Stromal cell of bone marrow (primary cell): ENCODE measurements around the gene SLC35F1.

Experiments
- DNase-seq: peaks from one replicate; pipeline ENCODE4 v3.0.0-alpha.2; 2012; ENCODE audit warnings: low read depth

The SLC35F1 gene

DNA sequence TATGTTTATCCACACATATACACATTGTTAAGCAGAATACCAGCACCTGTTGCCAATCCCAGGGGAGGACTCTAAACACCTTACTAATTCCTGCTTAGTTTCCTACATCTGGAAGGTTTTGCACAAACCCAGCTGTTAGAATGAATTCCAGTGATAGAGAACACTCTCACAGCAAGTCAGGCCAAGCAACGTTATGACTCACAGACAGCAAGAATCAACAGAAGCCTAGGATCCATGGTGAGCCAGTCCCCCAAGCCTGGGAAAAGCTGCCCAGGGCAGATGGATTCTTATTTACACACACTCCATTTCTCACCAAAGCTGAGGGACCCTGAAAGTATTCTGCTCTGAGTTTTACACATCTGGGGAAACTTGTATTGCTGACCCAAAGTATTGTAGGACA lies 291.7 kb downstream of the SLC35F1 start:
- peak; percentile 58 for DNase-seq

DNA sequence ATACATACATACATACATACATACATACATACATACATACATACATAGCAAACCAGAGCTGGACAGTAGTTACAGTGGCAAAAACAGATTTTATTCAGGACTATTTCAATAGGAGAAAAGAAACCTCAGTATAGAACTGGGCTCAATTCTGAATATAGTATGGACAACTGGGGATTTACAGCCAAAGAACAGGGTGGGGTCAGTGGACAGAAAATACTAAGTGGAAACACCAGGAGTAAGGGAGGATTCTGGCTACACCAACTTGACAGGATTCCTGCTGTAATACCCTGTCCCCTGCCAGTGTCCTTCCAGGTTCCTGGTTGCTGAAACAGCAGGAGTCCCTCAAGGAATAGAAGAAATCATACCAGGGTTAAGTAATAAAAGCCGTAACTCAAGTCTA lies 293.1 kb downstream of the SLC35F1 start:
- no peak for DNase-seq

DNA sequence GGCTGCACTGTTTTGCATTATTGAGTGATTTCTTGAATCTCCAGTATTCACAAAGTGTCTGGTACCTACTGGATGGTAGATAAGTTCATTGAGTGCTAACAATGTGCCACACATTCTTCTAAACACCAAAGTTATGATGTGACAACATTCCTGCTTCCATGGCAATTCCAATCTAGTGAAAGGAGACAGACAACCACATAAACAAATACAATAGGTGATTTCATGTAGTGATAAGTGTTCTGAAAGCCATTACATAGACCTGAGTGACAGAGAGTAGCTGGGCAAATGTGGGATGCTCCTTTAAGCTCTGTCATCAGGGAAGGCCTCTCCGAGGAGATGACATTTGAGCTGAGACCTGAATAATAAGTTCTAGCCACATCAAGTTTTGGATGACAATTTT lies 295.5 kb downstream of the SLC35F1 start:
- no peak for DNase-seq

DNA sequence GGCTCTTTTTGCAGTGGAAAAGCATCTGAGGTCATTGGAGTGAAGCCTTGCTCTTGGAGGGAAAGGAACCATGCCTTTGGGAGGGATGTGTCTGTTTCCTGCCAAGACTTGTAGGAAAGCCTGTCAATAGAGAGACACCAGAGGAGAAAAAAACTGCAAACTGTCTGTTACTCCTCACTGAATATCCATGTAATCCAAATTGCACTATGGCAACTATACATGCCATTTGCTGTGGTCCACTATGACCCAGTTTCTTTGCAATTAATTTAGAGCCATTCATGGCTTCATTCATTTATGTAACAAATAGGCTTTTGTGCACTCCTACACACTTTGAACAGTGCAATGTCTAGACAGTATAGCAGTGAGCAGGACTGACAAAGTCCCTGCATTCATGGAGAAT lies 296.5 kb downstream of the SLC35F1 start:
- DNase-seq = no peak

DNA sequence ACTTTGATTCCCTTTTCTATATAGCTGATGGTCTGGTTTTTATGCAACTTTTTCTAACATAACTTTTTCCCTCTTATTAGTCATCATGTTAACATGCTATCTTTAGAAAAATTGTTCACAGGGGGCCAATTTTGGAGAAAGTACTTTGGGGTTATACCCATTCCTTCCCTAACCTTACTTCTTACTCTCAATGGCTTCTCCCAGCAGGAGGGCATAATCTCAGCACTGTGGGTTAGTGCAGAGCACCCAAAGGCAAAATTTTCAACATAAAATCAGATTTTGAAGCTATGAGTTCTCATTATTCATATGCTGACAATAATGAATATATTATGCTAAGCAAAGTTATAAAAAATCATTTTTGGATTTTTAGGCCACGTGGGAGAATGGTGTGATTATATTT lies 299.2 kb downstream of the SLC35F1 start:
- no peak for DNase-seq

DNA sequence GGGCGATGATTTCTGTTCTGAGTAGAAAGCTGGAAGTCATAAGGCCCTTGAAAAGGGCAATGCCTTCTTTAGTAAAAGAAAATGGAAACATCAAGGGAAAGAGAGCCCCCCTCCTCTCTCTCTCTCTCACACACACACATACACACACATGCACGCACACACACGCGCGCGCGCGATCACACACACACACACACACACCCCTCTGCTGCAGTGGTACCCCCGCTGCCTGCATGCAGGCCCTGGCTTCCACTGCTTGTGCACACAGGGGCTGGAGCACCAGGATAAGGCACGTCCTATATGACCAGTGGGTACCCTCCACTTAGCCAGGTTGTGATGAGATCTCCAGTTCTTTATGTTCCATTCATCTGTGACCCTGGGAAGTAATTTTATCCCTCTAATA lies 300.9 kb downstream of the SLC35F1 start:
- no peak for DNase-seq

DNA sequence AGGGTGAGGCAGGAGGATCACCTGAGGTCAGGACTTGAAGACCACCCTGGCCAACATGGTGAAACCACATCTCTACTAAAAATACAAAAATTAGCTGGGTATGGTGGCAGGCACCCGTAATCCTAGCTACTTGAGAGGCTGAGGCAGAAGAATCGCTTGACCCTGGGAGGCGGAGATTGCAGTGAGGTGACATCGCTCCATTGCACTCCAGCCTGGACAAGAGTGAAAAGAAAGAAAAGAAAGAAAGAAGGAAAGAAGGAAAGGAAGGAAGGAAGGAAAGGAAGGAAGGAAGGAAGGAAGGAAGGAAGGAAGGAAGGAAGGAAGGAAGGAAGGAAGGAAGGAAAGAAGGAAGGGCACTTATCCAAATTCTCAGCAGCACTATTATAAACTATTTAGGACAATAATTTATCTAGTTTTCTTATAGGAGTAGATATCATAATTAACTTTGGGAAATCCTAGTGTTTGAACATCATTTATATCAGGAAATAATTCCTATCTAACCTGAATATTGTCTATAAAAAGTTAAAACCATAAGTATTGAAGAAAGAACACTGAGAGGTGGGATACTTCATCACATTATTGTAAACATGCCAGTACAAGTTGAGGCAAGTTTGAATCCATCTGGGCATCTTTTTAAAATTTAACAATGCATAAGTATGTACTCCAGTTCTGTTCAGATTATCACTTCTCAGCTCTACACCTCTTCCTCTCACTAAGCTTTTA lies 305.5 kb downstream of the SLC35F1 start:
- no peak for DNase-seq

DNA sequence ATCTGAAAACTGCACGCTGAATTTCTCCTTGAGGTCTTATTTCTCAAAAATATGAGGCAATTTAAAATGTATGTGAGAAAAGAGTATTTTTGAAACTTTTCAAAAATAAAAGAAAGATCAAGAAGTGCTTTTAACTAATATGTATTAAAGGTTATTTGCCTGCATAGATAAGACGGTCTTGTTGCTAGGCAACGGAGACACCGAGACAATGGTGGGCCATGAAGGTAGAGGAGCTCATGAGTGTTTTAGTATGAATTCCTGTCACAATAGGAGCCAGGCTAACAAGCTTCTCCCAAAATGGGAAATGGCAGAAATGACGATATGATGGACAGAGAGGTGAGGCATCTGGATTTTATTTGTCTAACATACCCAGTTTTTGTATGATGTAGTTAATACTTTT lies 308.2 kb downstream of the SLC35F1 start:
- DNase-seq = no peak

DNA sequence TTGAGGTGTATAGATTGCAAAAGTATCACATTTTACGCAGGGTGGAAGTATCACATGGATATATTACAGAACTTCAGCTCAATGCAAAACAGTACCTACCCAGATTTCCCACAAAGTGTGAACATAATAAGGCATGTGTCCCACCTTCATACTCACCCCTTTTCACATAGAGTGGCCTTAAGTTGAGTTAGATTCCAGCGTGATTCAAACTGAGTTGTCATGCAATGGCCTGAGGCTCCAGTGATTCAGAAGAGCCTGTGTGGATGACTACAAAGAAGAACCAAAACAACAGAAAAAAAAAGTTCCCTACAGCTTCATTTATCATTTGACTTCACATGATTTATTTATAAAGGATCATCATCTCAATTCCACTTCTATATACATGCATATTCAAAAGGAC lies 309.7 kb downstream of the SLC35F1 start:
- peak; percentile 5 for DNase-seq

DNA sequence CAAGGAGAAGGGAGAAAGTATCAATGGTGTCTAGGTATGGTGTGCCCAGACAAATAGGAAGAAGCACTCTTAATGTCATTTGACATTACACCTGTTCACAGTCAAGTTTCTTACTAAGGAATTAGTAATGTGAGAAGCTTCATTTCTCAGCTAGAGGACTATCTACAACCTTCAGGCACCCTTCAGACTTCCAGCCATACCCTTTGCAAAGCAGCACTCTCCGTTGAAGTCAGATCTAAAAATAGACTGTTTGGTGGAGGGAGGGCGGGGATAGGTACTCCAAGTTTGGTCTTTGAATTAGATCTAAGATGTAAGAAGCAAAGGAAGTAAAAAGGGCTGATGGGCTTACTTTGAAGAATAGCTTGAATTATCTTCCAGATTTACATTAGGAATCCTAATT lies 311.1 kb downstream of the SLC35F1 start:
- no peak for DNase-seq

DNA sequence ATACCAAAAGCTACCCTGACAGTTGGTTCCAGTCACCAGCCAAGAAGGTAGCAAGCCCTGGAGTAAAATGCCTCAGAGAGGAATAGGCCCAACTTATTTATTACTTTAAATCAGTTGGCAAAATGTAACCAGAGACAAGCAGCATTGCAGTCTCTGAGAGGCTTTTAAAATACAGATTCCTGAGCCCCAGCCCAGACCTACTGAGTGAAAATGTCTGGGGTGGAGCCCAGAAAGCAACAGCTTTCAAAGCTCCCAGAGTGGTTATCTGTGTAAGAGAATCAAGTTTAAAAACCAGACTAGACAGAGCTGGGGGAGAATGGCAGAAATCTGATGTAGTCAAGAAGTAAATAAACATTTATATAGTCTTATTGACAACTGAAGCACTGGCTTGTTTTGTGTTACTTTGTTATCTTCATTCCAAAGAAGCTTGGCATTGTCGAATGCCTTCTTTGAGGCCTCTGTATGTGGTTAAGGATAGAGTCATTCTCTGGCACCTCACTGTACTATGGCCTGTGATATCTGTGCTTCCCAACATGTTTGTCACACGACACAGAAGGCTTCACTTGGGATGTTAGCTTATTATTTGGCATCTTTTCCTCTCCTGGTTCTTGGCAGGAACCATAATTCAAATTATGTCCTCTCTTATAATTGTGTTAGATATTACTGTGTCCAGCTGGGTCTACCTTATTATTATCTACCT lies 313.5 kb downstream of the SLC35F1 start:
- DNase-seq = no peak

DNA sequence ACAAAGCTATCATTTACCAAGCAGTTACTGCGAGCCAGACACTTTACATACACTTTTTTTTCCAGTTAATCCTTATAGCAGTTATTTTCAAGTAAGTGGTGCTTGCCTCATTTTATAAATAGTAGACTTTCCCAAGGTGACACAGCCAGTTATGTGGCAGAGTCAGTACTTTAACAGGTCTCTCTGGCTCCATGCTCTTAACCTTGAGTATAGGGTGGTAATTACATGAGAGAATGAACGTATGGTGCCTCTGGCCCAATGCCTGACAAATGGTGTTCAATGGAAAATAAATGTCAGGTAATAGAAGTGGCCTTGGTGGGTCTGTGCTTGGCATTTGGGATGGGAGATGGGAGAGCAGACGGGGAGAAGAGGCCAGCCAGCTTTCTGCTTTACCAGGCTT lies 316.3 kb downstream of the SLC35F1 start:
- DNase-seq = no peak

DNA sequence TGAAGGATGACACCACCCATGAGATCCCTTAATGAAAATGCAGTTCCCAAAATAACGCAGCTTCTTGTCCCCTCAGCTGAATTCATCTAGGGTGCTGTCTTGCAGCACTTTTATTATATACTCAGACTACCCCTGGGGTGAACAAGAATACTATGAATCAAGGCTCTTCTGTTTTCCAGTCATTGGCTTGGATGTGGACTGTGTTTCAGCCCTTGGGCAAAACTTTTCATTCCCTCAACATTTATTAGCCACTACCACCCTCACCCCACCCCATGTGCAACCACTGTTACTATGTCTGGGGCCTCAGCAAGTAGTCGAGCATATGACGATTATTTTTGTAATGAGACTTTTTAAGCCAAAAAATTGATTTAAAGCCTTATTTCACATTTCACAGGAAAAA lies 321.8 kb downstream of the SLC35F1 start:
- no peak for DNase-seq

DNA sequence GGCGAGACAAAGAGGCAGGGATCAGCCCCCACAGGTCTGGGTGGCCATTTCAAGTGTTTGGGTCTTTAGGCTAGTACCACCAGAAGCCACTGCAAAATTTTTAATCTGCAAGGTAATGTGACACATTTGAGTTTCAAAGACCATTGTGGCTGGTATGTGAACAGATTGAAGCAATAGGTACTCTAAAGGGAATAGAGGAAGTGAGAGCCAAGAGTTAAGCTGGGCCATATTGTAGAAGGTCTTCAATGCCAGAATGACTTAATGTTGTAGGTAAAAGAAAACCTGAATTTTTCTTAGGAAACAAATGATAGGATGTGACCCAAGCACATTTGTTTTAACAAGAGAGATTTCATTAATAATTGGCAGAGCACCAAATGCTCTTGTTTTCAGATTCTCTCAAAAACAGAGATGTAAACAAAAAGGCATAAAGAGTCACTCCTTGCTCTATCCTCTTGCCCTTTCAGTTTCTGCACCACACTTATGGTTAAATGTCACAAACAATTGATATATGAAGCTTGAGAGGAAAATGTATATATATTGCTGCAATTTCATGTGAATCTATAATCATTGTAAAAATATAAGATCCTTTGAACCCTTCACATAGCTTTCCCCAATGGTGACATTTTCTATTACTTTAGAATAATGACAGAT lies 333.9 kb downstream of the SLC35F1 start:
- no peak for DNase-seq

DNA sequence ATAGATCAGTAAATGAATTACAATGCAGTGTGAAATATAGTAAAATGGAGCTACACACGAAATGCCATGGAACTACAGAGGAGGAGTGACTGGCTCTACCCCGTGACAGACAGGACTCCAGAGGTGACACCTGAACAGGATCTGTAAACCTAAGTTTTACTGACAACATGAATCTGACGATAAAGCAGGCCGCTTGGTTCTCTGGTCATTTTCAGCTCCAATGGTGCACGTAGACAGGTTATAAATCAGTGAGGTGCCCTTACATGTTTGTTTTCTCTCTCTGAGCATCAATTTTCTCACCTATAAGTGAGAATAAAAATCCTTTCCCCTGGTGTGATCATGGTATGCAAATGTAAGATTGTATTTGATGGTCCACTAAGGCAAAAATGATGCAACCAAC lies 339.3 kb downstream of the SLC35F1 start:
- no peak for DNase-seq

DNA sequence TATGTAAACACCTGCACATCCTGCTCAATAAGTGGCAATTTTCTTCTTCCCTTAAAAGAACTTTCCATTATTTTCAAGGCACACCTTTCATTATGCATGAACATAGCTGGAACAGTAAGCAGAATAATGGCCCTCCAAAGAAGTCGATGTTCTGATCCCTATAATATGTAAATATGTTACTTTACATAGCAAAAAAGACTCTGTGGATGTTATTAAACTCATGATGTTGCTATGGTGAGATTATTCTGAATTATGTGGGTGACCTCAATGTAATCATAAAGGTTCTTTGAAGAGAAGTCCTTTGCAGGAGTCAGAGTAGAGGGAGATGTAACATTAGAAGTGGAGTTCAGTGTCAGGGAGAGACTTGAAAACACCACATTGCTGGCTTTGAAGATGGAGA lies 341.1 kb downstream of the SLC35F1 start:
- DNase-seq = no peak

DNA sequence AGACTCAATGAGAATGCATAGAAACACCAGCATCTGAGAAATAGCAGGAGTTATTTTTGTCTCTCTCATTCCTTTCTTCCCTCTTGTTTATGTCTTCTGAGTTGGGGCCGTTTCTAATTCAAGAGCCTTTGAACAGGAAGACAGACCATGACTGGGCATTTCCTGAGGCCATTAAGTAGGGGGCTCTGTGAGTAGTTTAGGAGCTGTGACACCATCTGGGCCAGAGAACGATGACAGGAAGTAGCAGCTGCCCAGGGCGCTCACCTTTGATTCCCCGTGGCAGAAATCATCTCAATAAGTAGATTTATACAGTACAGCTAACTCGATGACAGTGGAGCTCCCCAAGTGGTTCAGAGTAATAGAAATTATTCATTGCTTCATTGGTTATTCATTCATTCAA lies 342.6 kb downstream of the SLC35F1 start:
- DNase-seq = no peak

DNA sequence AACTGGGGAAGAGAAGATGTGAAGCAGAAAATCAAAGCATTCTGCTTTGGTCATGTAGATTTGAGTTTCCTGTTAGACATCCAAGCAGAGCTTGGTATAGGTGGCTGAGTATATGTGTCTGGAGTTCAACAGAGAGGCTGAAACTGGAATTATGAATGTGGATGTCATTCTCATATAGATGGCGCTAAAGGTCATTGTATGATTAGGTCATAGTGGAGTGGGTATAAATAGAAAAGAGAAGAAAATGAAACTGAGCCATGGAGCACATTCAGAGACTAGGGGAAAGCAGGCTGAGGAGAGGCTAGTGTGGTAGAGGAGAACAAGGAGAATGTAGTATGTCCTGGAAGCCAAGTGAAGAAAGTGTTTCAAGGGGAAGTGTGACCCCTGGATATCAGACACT lies 345.4 kb downstream of the SLC35F1 start:
- DNase-seq = no peak

DNA sequence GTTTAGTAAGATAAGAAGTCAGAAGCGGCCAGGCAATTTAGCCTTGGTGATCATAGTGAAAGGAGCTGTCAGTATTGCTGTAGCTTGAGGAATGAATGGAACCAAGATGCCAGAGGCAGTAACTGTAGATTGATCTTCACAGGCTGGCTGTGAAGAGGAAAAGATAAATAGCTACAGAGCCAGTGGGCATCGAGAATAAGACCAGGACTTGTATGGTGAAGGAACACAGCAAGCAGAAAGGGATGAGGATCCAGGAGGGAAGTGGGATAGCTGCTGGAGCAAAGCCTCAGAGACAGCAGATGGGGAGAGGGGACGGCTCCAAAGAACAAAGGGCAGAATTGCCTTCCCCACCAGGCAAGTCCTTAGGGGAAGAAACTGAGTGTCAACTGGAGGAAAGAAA lies 346.7 kb downstream of the SLC35F1 start:
- no peak for DNase-seq

DNA sequence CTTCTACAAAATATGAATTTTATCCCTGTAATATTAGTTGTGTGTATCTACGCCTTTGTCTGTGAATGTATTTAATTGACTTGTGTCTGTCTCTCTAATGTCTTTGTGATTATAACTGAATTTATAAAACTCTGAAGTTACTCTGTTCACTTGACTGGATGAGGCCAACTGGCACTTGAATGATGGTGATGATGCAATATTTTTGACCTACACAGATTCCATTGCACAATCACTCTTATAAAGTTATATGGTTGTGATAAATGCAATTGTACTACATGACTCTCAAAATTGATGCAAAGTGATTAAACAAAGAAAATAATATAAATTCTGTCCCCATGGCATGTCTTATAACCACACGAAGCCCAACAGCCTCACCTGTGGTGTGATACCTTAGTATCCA lies 353.8 kb downstream of the SLC35F1 start:
- DNase-seq = no peak

DNA sequence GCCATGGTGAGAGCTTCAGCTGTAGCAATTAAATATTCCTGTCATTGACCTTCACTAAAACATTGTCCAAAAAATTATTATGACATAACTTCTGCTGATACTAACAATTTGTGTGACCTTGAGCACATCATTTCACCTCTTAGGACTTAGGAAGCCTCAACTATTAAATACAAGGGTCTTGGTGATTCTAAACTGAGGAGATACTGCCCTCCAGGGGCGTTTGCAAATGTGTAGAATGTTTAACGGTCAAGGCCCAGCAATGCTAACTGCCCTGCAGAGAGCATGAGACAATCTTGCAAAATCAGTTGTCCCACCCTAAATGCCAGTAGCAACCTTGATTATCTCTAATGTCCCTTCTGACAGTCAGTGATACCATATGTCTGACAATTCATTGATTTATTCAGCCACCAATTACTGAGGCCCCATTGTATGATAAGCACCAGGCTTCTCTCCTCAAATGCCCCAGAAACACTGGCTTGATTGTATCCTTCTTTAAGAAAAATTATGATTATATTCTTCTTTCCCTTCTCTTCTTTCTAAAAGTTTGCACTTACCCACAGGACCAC lies 356.9 kb downstream of the SLC35F1 start:
- DNase-seq = no peak

DNA sequence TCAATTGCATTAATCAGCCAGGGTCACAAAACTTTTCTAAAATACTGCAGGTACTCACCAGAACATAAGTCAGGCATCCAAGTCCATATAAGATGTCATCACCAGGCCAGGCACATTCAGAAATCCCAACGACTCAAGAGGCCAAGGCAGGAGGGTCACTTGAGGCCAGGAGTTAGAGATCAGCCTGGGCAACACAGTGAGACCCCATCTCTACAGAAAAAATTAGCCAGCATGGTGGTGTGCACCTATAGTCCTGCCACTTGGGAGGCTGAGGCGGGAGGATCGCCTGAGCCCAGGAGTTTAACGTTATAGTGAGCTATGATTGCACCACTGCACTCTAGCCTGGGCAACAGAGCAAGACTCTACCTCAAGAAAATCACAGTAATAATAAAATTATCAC lies 362.6 kb downstream of the SLC35F1 start:
- no peak for DNase-seq

DNA sequence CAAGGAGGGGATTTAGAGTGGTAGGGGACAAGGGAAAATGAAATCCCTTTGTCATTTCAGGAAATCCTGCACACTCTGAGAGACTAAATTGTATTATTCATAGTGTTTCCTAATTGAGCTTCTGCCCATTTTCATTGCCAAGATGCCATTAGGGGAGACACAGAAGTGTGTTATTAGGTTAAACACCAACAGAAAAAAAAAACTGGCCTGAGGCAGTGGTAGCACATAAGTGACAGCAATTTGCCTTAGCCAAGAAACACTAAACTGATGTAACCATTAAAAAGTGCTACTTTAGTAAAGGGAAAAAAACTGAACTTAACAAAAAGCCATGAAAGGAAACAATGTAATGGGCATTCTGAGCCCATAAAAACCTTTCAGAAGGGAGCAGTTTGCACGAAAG lies 370.6 kb downstream of the SLC35F1 start:
- DNase-seq = no peak
